Activated CD8-positive, alpha-beta memory T cell treated with anti-CD3 and anti-CD28 coated beads, Interleukin-2, amount 50 U/mL, for 1 hour (primary cell): ENCODE results near the gene ADAMTS17.
A peak's percentile ranks its signal among the peaks of the same experiment; 100 is the strongest.

ENCODE experiments used
- DNase-seq: peaks from one replicate; pipeline ENCODE4 v3.0.0-alpha.2; 2020; ENCODE audit errors: extremely low read depth

ADAMTS17 gene

GRCh38 chr15:100341750-100342560, at the start of gene ADAMTS17:
TSS of gene ADAMTS17 (minus strand) at chr15:100341975. CDS start at chr15:100341899, 76 bp downstream.
- DNase-seq, result peak; percentile 92

GRCh38 chr15:100385300-100386050, 43.7 kb upstream of the ADAMTS17 start:
- no peak for DNase-seq

- no peak for DNase-seq
Measured at GRCh38 chr15:100384108-100384410, 42.3 kb upstream of the ADAMTS17 start.

DNA sequence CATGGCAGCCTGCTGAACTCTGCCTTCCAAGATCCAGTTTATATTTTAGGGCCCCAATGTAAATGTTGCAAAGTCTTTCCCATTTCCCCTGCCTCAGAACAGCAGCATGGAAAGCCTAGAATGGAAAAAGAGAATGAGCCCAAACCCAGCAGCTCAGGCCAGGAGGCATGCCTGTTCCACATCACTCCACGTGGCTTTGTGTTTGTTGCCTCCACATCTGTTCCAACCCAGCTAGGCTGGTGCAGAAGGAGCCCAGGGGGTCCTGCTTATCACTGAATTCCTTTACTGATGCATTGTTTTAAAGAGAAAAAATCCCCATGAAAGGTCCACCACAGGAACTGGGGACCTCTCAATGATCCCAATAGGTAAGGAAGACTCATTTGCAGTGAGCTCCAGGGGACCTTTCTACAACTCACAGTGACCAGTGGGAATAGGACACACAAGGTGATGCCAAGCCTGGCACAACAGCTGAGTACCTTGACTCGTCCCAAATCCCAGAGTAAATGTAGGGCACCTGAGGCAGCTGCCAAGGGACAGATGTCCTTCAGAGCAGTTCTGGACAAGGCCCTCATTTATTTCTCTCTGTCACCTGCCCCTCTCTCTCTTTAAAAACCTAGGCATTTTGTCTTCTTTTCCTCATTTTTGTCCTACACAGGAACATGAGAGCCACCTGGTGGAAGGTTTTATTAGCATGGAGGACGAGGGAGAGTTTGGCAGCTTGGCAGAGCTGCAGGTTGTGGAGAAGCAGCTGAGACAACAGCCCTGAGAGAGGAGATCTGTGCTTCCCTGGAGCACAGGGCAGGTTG, 41.7 kb upstream of the ADAMTS17 start:
- no peak for DNase-seq

- DNase-seq, result no peak
Measured at GRCh38 chr15:100373942-100374341, 32.2 kb upstream of the ADAMTS17 start.

DNA sequence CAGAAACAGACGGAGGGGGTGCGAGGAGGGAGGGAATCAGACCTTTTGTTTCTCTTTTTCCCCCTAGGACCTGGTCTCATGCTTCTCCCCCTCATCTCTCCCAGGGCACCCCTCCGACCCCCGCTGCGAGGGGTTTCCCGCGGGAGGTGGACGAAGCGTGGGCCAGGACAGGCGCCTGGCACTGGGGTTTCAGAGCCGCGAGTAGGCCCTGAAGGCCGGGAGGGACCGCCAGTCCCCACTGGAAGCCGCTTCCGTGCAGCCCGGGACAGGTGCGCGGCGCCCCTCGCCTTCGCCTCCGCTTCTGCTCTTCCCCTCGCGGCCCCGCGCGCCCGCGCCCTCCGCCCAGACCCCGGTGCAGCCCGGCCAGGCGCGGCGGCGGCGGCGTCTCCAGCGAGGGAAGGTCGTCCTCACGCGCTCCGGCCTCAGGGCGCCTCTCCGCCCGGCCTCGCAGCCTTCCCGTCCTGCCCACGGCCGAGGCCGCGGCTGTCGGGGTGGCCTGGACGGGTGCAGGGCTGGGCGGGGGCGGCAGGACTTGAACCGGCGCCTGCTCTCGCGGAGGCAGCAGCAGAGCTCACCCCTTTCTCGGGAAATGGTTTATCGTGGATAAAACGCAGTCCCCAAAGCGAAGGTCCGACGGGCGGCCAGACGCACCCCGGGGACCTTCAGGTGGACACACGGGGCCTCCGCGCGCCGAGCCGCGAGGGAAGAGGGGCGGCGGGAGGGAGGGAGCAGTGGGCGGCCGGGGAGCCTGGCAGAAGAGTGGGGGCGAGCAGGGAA, 31.5 kb upstream of the ADAMTS17 start:
- DNase-seq, result no peak

GRCh38 chr15:100372739-100373119, 31.0 kb upstream of the ADAMTS17 start:
- DNase-seq, result no peak

DNA sequence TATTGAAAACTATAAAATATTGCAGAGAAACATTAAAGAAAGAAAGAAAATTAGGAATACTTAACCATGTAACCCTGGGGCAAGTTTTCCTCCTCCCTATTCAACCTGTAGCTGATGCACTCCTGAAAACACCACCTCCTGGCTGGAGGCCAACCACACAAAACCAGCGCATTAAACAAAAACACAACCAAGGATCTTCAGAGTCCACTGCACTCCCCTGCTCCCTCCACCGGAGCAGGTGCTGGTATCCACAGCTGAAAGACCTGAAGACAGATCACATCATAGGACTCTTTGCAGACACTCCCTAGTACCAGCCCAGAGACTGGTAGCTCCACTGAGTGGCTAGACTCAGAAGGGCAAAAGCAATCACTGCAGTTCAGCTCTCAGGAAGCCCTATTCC, 13.6 kb upstream of the ADAMTS17 start:
- DNase-seq, result no peak

DNA sequence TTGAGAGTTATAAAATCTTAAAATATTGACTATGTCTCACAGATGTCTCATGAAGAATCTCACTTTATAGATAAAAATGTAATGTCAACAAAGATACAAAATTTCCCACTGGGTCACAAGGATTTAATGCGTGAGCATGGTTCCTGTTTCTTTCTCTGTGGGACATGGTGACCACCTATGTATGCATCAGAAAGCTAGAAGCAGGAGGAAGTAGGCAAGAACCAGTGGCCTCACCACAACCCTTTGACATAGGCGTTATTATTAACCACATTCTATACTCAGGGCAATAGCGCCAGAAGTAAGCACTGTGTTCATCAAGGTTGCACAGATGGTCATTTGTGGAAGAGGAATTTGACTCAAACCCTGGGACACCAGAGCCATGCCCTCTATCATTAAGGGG, 11.7 kb upstream of the ADAMTS17 start:
- no peak for DNase-seq

- no peak for DNase-seq
Measured at GRCh38 chr15:100350434-100351226, 8.9 kb upstream of the ADAMTS17 start.

DNA sequence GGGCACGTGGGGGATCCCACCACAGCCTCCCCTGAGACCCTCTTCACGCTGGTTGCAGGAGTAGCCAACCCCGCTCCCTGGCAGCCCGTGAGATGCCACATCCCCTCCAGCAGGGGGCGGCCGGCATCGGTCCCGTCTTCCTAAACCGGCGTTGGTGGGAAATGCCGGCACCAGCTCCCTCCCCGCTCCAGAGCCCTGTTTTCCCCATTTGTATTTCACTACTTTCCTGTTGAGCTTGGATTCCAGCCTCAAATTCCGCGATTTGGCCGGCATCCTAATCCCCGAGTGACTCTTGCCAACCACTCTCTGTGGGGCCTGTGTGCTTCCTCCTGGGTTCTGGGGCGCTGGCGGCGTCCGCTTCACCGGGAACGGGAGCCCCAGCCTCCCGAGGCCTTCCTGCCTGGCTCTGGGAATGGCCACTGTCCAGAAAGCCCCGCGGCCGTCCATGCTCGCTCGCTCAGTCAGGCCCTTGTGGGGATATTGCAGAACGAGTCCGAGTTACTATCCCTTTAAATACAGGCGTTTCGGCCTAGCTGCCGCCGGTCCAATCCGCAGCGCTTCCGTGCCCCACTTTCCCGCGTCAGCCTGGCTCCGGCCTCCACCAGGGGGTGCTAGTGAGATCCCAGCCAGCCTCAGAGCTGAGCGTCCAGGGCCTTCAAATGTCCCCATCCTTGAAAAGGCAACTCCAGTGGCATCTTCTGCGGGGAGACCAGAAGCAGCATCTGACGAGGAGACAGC, 8.1 kb upstream of the ADAMTS17 start:
- peak; percentile 50 for DNase-seq

GRCh38 chr15:100349321-100349695, 7.5 kb upstream of the ADAMTS17 start:
- no peak for DNase-seq

DNA sequence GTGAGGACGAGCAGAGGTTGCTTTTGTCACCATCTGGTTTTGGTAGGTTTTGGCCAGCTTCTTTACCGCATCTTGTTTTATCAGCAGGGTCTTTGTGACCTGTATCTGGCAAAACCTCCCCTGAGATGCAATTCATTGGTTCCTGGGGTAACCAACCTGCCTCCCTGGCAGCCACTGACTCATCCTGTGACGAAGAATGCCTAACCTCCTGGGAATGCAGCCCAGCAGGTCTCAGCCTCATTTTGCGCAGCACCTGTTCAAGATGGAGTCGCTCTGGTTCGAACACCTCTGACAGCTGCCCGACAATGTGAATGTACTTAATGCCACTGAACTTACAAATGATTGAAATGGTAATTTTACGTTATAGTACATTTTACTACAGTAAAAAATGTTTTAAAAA, 6.8 kb upstream of the ADAMTS17 start:
- no peak for DNase-seq

DNA sequence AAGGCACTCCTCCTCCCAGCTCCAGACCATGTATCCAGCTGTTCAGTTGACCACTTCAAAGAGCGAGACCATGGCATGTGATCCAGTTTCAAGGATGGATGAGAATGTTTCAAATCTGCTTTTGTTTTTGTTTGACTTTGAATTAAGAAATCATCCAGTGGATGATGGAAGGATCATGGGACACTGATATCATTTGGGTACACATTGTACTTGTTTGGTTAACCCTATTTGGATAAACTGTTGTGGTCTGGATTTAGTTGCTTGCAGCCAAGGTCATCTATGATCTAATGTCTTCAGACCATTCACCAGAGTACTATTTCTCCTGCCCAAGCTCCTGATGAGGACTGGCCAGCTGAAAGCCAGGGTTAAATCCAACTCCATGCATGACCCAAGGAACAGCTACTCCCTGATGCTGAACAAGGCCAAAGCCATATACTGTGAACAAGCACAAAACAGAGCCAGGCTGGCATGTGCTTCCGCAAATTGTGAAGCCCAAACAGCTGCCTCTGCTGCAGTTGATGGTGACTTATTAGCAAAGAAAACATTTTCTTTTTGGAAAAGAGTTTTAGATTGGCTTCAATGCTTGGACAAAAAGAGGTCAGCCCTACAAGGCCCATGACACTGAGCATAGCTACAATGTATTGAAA, 5.2 kb upstream of the ADAMTS17 start:
- DNase-seq, result no peak

GRCh38 chr15:100345438-100345837, 3.7 kb upstream of the ADAMTS17 start:
- no peak for DNase-seq

DNA sequence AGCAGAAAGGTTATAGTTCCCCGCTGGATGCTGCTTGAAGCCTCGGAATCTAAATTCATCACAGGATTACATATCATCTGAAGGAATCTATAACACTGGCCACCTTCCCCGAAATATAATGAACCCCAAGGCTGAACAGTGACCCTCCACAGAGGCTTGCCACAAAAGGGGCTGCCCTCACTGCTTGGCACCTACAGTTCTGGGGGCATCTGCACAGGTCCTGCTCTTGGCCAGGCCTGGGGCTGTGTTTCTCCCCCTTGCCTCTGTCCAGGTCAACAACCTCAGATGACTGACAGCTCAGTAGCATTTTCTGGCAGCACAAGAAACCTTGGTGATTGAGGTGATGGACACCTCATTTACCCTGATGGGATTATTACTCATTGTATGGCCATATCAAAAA, 1.5 kb upstream of the ADAMTS17 start:
- DNase-seq, result no peak

- DNase-seq, result no peak
Measured at GRCh38 chr15:100341239-100341749, 481 bp downstream of the ADAMTS17 start.

- DNase-seq, result no peak
Measured at GRCh38 chr15:100340721-100341238, 995 bp downstream of the ADAMTS17 start.

GRCh38 chr15:100339999-100340398, 1.8 kb downstream of the ADAMTS17 start:
- no peak for DNase-seq
